Measurements from ENCODE around the gene ABCC1.

- TF ChIP-seq, protein P1, sequence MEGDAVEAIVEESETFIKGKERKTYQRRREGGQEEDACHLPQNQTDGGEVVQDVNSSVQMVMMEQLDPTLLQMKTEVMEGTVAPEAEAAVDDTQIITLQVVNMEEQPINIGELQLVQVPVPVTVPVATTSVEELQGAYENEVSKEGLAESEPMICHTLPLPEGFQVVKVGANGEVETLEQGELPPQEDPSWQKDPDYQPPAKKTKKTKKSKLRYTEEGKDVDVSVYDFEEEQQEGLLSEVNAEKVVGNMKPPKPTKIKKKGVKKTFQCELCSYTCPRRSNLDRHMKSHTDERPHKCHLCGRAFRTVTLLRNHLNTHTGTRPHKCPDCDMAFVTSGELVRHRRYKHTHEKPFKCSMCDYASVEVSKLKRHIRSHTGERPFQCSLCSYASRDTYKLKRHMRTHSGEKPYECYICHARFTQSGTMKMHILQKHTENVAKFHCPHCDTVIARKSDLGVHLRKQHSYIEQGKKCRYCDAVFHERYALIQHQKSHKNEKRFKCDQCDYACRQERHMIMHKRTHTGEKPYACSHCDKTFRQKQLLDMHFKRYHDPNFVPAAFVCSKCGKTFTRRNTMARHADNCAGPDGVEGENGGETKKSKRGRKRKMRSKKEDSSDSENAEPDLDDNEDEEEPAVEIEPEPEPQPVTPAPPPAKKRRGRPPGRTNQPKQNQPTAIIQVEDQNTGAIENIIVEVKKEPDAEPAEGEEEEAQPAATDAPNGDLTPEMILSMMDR (IDR thresholded peaks at IDR 0.05; ENCODE audit: low read length) = no peak
- TF ChIP-seq EZH2 (IDR thresholded peaks at IDR 0.05; ENCODE audit: borderline replicate concordance, low read length) = no peak
These were observed 98.3 kb downstream of the ABCC1 start for GRCh38 chr16:16047761-16048160.
